Liver (tissue), 9 donors: ENCODE data around the gene C21orf58. TPM values are rescaled to one million over a fixed set of nuclear protein-coding genes. Genes with fewer than 3 reads are reported as not detected.

Experiments used
- DNase-seq: peaks from one replicate; pipeline ENCODE4 v3.0.0-alpha.2; 2017; ENCODE audit warnings: low spot score
- H3K27ac ChIP-seq, 2 donors: one replicate each; pipeline ENCODE4 v1.7.0; 2013; ENCODE audit warnings: inconsistent platforms in 2 of 2, low read length in 2 of 2, control low read depth in 1 of 2, low read depth in 1 of 2, mild to moderate bottlenecking in 1 of 2
- H3K27me3 ChIP-seq, 4 donors: one replicate each; pipeline versions ENCODE4 v1.6.1 to v1.7.0; 2013; ENCODE audit warnings: low read length in 3 of 4, inconsistent platforms in 1 of 4, mild to moderate bottlenecking in 1 of 4, moderate library complexity in 1 of 4; ENCODE audit not compliant: control insufficient read depth in 4 of 4, insufficient read depth in 4 of 4
- H3K36me3 ChIP-seq, 4 donors: one replicate each; pipeline versions ENCODE4 v1.6.1 to v1.7.0; 2013; ENCODE audit warnings: low read length in 3 of 4, mild to moderate bottlenecking in 3 of 4, low read depth in 1 of 4, moderate library complexity in 1 of 4; ENCODE audit not compliant: control insufficient read depth in 4 of 4, insufficient read depth in 3 of 4
- H3K4me1 ChIP-seq, 4 donors: one replicate each; pipeline versions ENCODE4 v1.6.1 to v1.7.0; 2013; ENCODE audit warnings: low read length in 3 of 4, mild to moderate bottlenecking in 3 of 4, moderate library complexity in 1 of 4; ENCODE audit not compliant: control insufficient read depth in 4 of 4, insufficient read depth in 4 of 4
- H3K4me3 ChIP-seq, 3 donors: one replicate each; pipeline versions ENCODE4 v1.6.1 to v1.7.0; 2013; ENCODE audit warnings: low read length in 3 of 3, control low read depth in 1 of 3, low read depth in 1 of 3, mild to moderate bottlenecking in 1 of 3
- H3K9ac ChIP-seq, 2 donors: one replicate each; pipeline ENCODE4 v1.7.0; 2013; ENCODE audit warnings: low read length in 2 of 2, mild to moderate bottlenecking in 2 of 2, moderate library complexity in 2 of 2, control low read depth in 1 of 2, low read depth in 1 of 2
- H3K9me3 ChIP-seq, 4 donors: one replicate each; pipeline versions ENCODE4 v1.6.1 to v1.7.0; 2013; ENCODE audit warnings: low read length in 3 of 4; ENCODE audit not compliant: control insufficient read depth in 4 of 4
- ATF3 ChIP-seq: IDR thresholded peaks from 2 replicates; pipeline ENCODE4 v1.6.1; 2016; ENCODE audit warnings: antibody characterized with exemption
- CTCF ChIP-seq: fragments of 150-350 bp; IDR thresholded peaks from 2 replicates; pipeline ENCODE4 v1.5.1; 2017; ENCODE audit warnings: improper control_type of control experiment, low read depth, low read length; ENCODE audit not compliant: missing input control
- FOXA1 ChIP-seq: IDR thresholded peaks from 2 replicates; pipeline ENCODE4 v1.6.1; 2016; ENCODE audit warnings: antibody characterized with exemption
- FOXA2 ChIP-seq: IDR thresholded peaks from 2 replicates; pipeline ENCODE4 v1.6.1; 2016; ENCODE audit warnings: antibody characterized with exemption
- HNF4G ChIP-seq: IDR thresholded peaks from 2 replicates; pipeline ENCODE4 v1.6.1; 2016; ENCODE audit warnings: antibody characterized with exemption
- MAX ChIP-seq: IDR thresholded peaks from 2 replicates; pipeline ENCODE4 v1.6.1; 2016; ENCODE audit warnings: antibody characterized with exemption
- REST ChIP-seq: IDR thresholded peaks from 2 replicates; pipeline ENCODE4 v1.6.1; 2016; ENCODE audit warnings: antibody characterized with exemption, mild to moderate bottlenecking
- RXRA ChIP-seq, 2 donors: IDR thresholded peaks; 2 replicates each; pipeline ENCODE4 v1.6.1; 2017 to 2018; ENCODE audit warnings: antibody characterized with exemption in 2 of 2, mild to moderate bottlenecking in 1 of 2
- SP1 ChIP-seq: IDR thresholded peaks from 2 replicates; pipeline ENCODE4 v1.6.1; 2018; ENCODE audit warnings: antibody characterized with exemption, mild to moderate bottlenecking
- TAF1 ChIP-seq: conservative IDR thresholded peaks from 2 replicates; pipeline ENCODE4 v1.6.1; 2016; ENCODE audit warnings: antibody characterized with exemption, mild to moderate bottlenecking
- ZBTB33 ChIP-seq: IDR thresholded peaks from 2 replicates; pipeline ENCODE4 v1.6.1; 2016; ENCODE audit warnings: antibody characterized with exemption
- WGBS: extraction: QIAGEN DNeasy Blood & Tissue Kit; methylation state at CpG from one replicate; pipeline ENCODE4 v1.1.7; 2013; 5-methylcytosine and 5-hydroxymethylcytosine counted together
- polyA plus RNA-seq, 2 donors: library from polyadenylated mRNA; stranded (reverse) in 1 of 2; unstranded in 1 of 2; fragments of 200-250 nt in 1 of 2; fragments of >200 nt in 1 of 2; fragmentation: Nextera tagmentation in 1 of 2; extraction: Ambion mirVana in 1 of 2; gene quantifications; one replicate each; pipeline versions ENCODE4 v1.2.1 to v1.2.3, GENCODE V29; 2013 to 2015
- total RNA-seq, 2 donors: library from RNA; depleted of rRNA; stranded (reverse); fragments of >200 nt; gene quantifications; one replicate each; pipeline ENCODE4 v1.2.3, GENCODE V29; 2014
- donor health status: healthy.
- donor health status: healthy.
- donor health status: healthy.
- donor health status: healthy.
- donor health status: healthy.

C21orf58 gene
- total and polyA plus RNA-seq, 4 donors: 0.59 to 17.7 (median 0.68) TPM

GRCh38 chr21:46322351-46323226 is 1.1 kb downstream of the C21orf58 start:
- peaks cover 0 to 2% (median 0%) of the 10 kb centered on the region in 4 donors for H3K36me3 ChIP-seq
- 18% methylated on average over 50 of the region's 50 CpGs for WGBS
- no peak overlapping the region for H3K9ac ChIP-seq
- peak overlapping the region; percentile 75 to 81 (median 77) for H3K4me3 ChIP-seq
- H3K27me3 ChIP-seq: no peaks in the 10 kb centered on the region
- no peak for TF ChIP-seq FOXA2
- no peak for TF ChIP-seq FOXA1
- no peak for TF ChIP-seq CTCF
- no peak for TF ChIP-seq MAX
- TF ChIP-seq HNF4G: no peak
- no peak for TF ChIP-seq SP1
- TF ChIP-seq TAF1: no peak
- TF ChIP-seq REST: no peak
- no peak for TF ChIP-seq ATF3
- no peak for TF ChIP-seq ZBTB33
- no peak overlapping the region for H3K27ac ChIP-seq
- H3K9me3 ChIP-seq: no peaks in the 10 kb centered on the region
- H3K4me1 ChIP-seq: peaks cover 3 to 27% (median 21%) of the 10 kb centered on the region in 4 donors
- peak; percentile 54 for DNase-seq

- no peak overlapping the region for H3K27ac ChIP-seq
- H3K4me3 ChIP-seq: no peak overlapping the region
- H3K27me3 ChIP-seq: no peaks in the 10 kb centered on the region
- H3K36me3 ChIP-seq: no peaks in the 10 kb centered on the region
- peaks cover 3 to 23% (median 19%) of the 10 kb centered on the region in 4 donors for H3K4me1 ChIP-seq
- TF ChIP-seq FOXA2: no peak
- no peak for TF ChIP-seq RXRA (IDR thresholded peaks at IDR 0.05)
- TF ChIP-seq REST: no peak
- DNase-seq: peak; percentile 74
- no peaks in the 10 kb centered on the region for H3K9me3 ChIP-seq
- WGBS: 71% methylated on average over 4 of the region's 4 CpGs
- H3K9ac ChIP-seq: no peak overlapping the region
These were observed 3.3 kb downstream of the C21orf58 start for GRCh38 chr21:46320331-46320801.
